NCI-H1436 treated with DMSO at 0.1 percent for 48 hours (cell line): ENCODE measurements around the gene MRO.
"Not testable (repeated sequence)": the region's sequence is repeated elsewhere in the genome, so short reads cannot be mapped to it uniquely, and the experiment has no call there.

Source experiments
- DNase-seq: peaks from one replicate; lab custom pipeline; 2025; lab: John Stamatoyannopoulos, UW

The MRO gene

DNA sequence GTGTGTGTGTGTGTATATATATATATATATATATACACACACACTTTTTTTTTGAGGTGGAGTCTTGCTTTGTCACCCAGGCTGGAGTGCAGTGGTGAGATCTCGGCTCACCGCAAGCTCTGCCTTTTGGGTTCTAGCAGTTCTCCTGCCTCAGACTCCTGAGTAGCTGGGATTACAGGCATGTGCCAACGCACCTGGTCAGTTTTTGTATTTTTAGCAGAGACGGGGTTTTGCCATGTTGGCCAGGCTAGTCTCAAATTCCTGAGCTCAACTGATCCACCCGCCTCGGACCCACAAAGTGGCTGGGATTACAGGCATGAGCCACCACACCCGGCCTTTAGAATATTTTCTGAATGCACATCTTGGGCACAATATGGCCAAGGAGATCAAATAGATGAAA lies 13.7 kb upstream of the MRO start:
- not testable (repeated sequence) for DNase-seq

- no peak for DNase-seq
Measured at GRCh38 chr18:50832754-50833153, 12.9 kb upstream of the MRO start.

DNA sequence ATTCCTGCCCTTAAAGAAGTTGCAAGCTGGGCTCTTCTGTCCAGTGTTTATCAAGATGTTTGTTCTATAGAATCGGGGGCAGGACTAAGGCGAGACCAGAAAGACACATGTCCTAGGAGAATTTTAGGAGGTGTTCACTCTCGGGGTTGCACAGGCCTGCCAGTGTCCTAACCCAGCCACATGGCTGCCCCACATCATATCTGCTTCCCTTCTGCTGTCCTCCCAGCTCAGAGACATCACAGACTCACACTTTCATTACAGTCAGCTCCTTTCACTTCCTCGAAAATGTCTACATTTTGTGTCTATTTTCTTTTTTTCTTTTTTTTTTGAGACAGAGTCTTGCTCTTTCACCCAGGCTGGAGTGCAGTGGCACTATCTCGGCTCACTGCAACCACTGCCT lies 10.7 kb upstream of the MRO start:
- DNase-seq, result no peak

- DNase-seq, result no peak
Measured at GRCh38 chr18:50829644-50830043, 9.8 kb upstream of the MRO start.

DNA sequence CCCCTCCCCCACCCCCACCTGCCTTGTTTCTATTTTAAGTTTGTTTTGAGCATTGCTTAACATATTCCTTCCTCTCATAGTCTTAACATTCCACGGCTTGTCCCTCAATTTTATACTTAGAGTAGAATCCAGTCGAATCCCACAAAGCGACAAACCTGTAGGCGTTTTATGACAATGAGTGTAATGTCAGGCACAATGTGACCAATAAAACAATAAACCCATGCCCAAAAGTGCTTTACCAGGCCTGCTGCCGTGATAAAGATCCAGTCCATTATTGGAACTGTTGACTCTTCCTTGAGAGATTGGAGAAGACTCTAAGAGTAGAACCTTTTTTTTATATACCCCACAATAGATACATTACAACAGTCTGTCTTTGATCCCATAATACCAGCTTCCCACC lies 6.2 kb upstream of the MRO start:
- no peak for DNase-seq

GRCh38 chr18:50825621-50826020 lies 5.8 kb upstream of the MRO start:
- DNase-seq, result no peak

- DNase-seq, result no peak
Measured at GRCh38 chr18:50822756-50823155, 2.9 kb upstream of the MRO start.

DNA sequence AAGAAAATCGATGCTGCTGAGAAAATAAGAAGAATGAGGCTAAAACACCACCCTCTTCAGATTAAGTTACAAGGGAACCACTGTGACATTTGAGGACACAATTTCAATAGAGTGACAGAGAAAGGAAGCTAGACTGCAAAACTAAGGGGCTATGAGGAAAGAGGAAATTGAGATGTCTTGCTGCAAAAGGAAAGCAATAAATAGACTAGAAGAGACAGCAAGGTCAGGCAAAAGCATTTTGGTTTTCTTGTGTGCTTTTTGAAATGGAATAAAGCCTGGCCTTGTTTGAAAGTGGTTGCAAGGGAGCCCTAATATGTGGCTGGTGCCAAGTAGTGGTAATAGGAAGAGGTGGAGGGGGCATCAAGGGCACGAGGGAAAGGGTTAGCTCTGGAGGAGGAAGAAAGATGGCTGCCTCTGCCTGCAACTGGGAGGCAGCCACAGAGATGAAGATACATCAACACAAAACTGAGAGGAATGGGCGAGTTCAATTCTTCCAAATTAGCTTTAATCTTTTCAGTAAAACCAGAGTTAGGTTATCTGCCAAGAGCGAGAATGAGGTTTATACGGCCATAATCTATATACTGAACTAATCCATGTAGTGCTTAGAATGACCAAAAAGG lies 1.2 kb upstream of the MRO start:
- no peak for DNase-seq

DNA sequence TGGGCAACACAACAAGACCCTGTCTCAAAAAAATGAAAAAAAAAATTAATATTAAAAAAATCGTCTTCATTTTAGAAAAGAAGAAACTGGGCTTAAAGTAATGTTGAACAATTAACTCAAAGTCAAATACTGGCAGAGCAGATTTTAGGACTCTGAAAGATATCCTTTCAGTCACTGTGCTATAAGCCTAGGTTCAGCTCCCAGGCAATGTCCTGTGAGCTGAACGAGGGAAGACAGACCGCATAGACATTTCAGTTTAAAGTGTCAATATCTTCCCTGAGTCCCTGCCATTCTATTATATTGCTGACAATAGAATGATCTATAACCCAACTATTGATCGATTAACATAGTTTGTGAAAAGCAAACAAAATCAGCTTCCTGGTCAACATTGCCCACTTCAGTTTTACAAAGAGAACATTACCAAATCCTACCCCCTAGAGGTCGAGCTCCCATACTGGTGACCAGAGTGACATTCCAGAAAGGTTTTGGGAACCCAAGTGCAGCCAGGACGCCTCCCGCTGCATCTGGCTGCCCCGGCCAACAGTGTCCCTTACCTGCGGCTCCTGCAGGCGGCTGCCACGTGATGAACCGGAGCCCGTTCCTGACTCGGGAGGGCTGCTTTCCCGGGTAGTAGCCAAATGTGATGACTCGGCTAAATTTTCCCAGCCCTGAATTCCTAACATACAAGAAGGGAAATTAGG lies 639 bp downstream of the MRO start:
- no peak for DNase-seq

DNA sequence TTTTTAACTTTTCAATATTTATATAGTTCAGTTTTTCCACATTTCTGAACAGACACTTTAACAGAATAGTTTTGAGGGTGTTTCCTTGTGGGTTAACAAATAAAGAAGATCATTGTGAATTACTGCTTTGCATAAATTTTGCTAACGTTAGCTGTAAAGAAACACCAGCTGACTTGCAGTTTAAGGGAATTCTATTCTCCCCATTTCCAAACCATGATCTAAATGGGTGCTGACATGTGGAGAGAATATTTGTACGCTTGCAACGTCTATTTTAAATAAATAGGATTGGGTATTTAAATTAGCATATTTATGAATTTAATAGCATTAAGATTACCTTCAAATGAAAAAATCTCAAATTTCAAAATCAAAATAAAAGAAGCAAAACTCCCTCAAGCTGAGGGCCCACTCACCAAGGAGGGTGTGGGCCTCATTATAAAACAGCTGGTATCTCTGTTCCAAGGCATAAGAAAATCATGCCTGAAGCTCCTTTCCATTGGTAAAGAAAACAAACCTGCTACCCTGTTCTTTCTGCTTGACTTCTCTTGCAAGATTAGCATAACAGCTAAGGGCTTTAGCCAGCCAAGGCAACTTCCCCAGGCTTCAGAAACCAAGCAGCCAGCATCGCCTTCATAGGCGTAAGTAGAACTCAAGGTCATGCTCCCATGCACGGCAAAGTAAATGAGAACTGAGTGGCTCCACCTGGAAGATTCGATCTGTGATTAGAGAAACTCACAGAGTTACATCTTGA lies 3.2 kb downstream of the MRO start:
- DNase-seq, result no peak

DNA sequence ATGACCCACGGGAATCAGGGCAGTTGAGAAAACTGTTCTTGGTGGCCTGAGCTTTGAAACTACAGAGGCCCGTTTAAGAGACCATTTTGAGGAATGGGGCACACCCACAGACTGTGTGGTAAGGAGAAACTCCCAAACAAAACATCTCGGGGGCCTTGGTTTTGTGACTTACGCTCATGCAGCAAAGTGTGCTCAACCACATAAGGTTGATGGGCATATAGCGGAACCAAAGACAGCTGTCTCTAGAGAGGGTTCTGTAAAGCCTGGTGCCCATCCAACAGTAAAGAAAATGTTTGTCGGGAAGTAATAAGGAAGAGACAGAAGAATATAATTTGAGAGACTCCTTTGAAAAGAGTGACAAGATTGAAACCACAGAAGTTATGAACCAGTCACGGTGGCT lies 5.4 kb downstream of the MRO start:
- no peak for DNase-seq

DNA sequence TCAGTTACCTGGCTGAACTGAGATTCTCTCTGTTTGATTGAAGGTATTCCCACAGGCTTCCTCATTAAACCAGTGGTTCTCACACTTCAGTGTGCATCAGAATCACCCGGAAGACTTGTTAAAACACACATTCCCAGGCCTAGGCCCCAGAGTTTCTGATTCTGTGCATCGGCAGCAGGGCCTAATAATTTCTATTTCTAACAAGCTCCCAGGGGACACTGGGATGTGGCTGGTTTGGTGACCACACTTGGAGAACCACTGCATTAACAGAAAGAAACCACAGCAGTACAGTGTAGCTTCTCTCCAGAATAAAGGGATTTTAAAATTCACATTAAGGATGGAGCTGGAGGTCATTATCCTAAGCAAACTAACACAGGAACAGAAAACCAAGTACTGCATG lies 6.5 kb downstream of the MRO start:
- DNase-seq, result no peak

DNA sequence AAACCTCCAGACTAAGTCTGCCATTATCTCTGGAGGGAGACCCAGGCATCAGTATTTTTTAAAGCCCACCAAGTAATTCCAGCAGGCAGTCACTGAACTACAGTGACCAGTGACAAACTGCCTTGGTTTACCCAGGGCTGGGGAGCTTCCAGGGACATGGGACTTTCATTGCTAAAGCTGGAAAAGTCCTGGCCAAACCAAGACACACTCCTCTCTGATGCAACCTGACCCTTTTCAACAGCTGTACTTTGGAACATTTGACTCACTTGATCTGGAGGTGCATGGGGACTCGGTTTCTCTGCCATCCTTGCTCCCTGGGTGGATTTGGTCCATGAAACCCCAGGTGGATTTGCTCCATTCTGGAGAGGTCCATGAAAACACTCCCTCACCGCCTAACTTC lies 7.0 kb downstream of the MRO start:
- no peak for DNase-seq

- DNase-seq, result no peak
Measured at GRCh38 chr18:50807176-50807575, 12.6 kb downstream of the MRO start.

GRCh38 chr18:50806208-50806616 lies 13.6 kb downstream of the MRO start:
- no peak for DNase-seq

GRCh38 chr18:50805732-50806131 lies 14.1 kb downstream of the MRO start:
- DNase-seq, result no peak

DNA sequence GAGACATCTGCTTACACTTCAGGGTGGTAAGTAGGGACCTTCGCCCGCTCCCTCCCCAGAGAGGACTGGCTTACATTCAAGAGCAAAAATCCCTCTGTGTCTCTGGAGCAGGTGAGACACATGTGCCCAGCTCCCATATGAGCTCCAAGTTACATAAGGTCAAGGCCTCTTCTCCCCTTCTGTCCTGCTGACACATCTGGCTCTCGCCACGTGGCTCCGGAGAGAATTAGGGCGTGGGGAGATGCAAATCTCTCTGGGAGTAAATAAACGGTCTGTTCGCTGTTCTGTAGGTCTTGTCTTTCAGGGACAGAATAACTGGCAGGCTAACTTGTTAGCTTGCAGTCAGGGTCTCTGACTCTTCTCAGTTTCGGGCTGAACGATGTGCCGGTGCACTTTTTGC lies 16.2 kb downstream of the MRO start:
- no peak for DNase-seq

GRCh38 chr18:50802141-50802540 lies 17.7 kb downstream of the MRO start:
- DNase-seq, result no peak

DNA sequence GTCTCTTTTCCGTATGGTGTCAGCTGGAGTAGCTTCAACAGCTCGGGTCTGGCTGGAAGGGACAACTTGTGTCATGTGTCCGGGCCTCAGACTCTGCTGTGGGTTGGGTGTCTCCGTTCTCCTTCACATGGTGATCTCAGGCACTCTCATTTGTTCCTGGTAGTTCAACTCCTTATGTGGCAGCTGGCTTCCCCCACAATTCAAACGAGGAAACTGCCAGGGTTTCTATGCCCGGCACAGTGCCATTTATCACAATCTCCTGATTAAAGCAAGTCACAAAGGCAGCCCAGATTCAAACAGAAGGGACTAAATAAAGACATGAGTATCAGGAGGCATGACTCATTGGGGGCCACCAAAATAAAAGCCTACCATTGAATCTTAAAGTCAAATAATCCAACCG lies 22.7 kb downstream of the MRO start:
- DNase-seq, result no peak

DNA sequence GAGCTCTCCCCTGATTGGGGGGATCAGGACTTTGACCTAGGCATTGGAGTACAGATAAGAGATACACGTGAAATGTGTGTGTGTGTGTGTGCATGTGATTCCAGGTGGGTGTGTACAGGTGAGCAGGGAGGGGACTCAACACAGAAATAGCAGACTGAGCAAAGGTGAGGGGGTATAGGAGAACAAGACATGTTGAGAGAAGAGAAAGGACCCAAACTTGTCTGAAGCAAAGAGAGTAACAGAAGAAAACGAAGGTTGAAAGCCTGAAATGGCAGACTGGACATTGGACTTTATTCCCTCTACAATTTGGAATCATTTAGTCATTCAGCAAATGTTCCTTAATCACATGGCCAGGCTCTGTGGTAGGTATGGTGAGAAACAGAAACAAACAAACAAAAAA lies 23.3 kb downstream of the MRO start:
- DNase-seq, result no peak

DNA sequence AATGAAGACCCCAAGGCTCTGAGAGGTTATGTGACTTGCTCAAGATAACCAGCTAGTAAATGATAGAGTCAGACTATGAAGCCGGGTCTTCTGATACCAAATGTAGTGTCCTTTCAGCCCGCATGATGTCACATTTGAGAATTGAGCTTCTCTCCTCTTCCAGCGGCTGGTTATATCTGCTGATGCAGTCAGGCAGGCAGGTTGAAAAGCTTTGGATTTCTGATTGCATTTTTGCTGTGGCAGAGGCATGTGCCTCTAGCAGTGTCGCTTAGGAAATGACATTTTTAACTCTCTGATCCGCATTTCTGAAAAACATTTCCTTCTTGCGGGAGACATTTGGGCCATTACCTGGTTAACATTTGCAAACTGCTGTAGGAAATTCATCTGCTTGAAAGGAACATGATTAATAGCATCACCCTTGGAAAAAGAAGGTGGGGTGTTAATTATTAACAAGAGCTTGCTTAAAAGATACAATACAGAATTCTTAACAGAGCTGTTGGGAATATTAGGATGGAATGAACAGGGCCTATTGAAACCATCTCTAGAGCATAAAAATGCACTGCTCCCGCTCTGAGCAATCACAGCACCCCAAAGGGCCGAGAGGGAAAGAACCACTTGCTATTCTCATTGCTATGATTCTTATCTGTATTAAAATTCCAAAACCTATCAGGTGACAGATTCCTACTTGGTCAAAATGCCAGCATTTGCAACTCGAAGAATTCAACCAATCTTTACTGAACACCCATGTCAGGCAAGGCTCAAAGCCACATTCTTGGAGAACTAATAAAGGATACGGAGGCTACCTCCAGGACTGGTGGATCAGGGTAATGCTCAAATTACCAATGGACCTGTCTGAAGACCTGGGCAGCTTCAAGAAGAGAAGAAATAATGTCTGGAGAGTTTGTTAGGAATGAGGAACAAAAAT lies 25.9 kb downstream of the MRO start:
- DNase-seq, result no peak

DNA sequence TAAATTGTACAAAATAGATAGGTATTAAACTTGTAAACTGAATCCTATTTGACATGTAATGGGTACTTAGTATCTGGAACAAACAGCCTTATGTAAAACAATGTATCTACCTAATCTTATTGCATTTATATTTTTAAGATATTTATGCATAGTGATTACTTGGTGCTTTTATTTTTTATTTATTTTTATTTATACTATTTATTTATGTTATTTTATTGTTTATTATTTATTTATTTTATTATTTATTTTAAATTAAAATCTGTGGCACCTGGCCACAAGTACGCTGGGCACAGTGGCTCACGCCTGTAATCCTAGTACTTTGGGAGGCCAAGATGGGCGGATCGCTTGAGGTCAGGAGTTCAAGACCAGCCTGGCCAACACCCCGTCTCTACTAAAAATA lies 26.9 kb downstream of the MRO start:
- DNase-seq, result no peak
